HepG2 (cell line): ENCODE data around the gene PSENEN. TPM values are rescaled to one million over a fixed set of nuclear protein-coding genes. Genes with fewer than 3 reads are reported as not detected.
A peak's percentile ranks its signal among the peaks of the same experiment; 100 is the strongest.

ENCODE experiments used
- ARNT2 ChIP-seq: sonication (generic); formaldehyde crosslinking; IDR thresholded peaks from 2 replicates; pipeline ENCODE4 v1.8.0; 2022; ENCODE audit warnings: mild to moderate bottlenecking, low read depth, missing genetic modification reagents, moderate library complexity
- ATF6 ChIP-seq: sonication (generic); formaldehyde crosslinking; conservative IDR thresholded peaks from 2 replicates; pipeline ENCODE4 v1.4.0; 2020; ENCODE audit warnings: missing genetic modification reagents
- DNMT3B ChIP-seq: conservative IDR thresholded peaks from 2 replicates; pipeline ENCODE4 v1.6.1; 2016; ENCODE audit warnings: missing biosample characterization, control low read depth
- HNRNPUL1 ChIP-seq: fragments of 200-400 bp; formaldehyde crosslinking; IDR thresholded peaks from 2 replicates; pipeline ENCODE4 v1.6.1; 2017; ENCODE audit warnings: low read depth, mild to moderate bottlenecking, low read length, moderate library complexity
- IKZF1 ChIP-seq: fragments of 450-650 bp; IDR thresholded peaks from 2 replicates; pipeline ENCODE4 v1.7.1; 2016
- NFRKB ChIP-seq: fragments of 450-650 bp; IDR thresholded peaks from 2 replicates; pipeline ENCODE4 v1.6.1; 2017
- NPAS2 ChIP-seq: sonication (generic); formaldehyde crosslinking; IDR thresholded peaks from 2 replicates; pipeline ENCODE4 v1.8.0; 2022; ENCODE audit warnings: mild to moderate bottlenecking, missing genetic modification reagents, borderline replicate concordance
- PCBP2 ChIP-seq: fragments of 200-400 bp; formaldehyde crosslinking; optimal IDR thresholded peaks from 2 replicates; pipeline ENCODE3; 2018; ENCODE audit warnings: low read length, low read depth; ENCODE audit not compliant: poor library complexity, severe bottlenecking
- ZBTB25 ChIP-seq: IDR thresholded peaks from 2 replicates; pipeline ENCODE4 v1.6.1; 2018; ENCODE audit warnings: missing genetic modification reagents
- ZBTB7A ChIP-seq: sonication (generic); formaldehyde crosslinking; IDR thresholded peaks from 2 replicates; pipeline ENCODE4 v1.8.0; 2022; ENCODE audit warnings: mild to moderate bottlenecking, missing genetic modification reagents
- ZNF17 ChIP-seq: sonication (generic); formaldehyde crosslinking; IDR thresholded peaks from 2 replicates; pipeline ENCODE4 v1.5.0; 2020; ENCODE audit warnings: mild to moderate bottlenecking, missing genetic modification reagents
- ZNF224 ChIP-seq: sonication (generic); formaldehyde crosslinking; IDR thresholded peaks from 2 replicates; pipeline ENCODE4 v1.5.0; 2020; ENCODE audit warnings: mild to moderate bottlenecking, missing genetic modification reagents
- ZNF362 ChIP-seq: sonication (generic); formaldehyde crosslinking; IDR thresholded peaks from 2 replicates; pipeline ENCODE4 v1.4.0; 2020; ENCODE audit warnings: missing genetic modification reagents, mild to moderate bottlenecking, borderline replicate concordance
- ZNF367 ChIP-seq: sonication (generic); formaldehyde crosslinking; IDR thresholded peaks from 2 replicates; pipeline ENCODE4 v1.4.0; 2020; ENCODE audit warnings: missing genetic modification reagents, borderline replicate concordance
- ZNF407 ChIP-seq: sonication (generic); formaldehyde crosslinking; IDR thresholded peaks from one replicate; pipeline ENCODE4 v1.5.1; 2020; ENCODE audit warnings: mild to moderate bottlenecking, missing genetic modification reagents; ENCODE audit errors: not compliant biosample characterization
- ZNF431 ChIP-seq: sonication (generic); formaldehyde crosslinking; IDR thresholded peaks from 2 replicates; pipeline ENCODE4 v1.9.0; 2022; ENCODE audit warnings: missing genetic modification reagents, low read depth, mild to moderate bottlenecking, borderline replicate concordance
- ZNF761 ChIP-seq: sonication (generic); formaldehyde crosslinking; conservative IDR thresholded peaks from 2 replicates; pipeline ENCODE4 v1.4.0; 2020; ENCODE audit warnings: mild to moderate bottlenecking, missing genetic modification reagents
- polyA plus RNA-seq, 8 experiments: library from polyadenylated mRNA; depleted of rRNA in 3 of 8; stranded (reverse) in 7 of 8; unstranded in 1 of 8; fragments of >200 nt; fragmentation: Illumina TruSeq in 4 of 8; extraction: Trizol in 4 of 8; gene quantifications; 2 replicates each; pipeline versions ENCODE4 v1.2.1 to v1.2.3, GENCODE V29; 2011 to 2016; ENCODE audit warnings: low read depth in 4 of 8, missing spikeins in 1 of 8, mixed read lengths in 1 of 8; ENCODE audit not compliant: insufficient read depth in 1 of 8
- total RNA-seq, 5 experiments: library from RNA; depleted of rRNA; stranded (reverse); fragments of >200 nt; fragmentation: Illumina TruSeq; extraction: Trizol; gene quantifications; 2 replicates each; pipeline ENCODE4 v1.2.3, GENCODE V29; 2016; ENCODE audit warnings: low read depth in 1 of 5

PSENEN gene
- total and polyA plus RNA-seq, 2 of the 13 experiments (the other 11 are each of a cell fraction or from before 2014, with no cell fraction given) = 16.9 to 34.2 TPM

GRCh38 chr19:35702223-35703012, 43.0 kb upstream of the PSENEN start (continued):
- TF ChIP-seq PCBP2 = no peak
- TF ChIP-seq ARNT2 (CRISPR knock-in tag) = no peak
- no peak for TF ChIP-seq DNMT3B
- no peak for TF ChIP-seq HNRNPUL1
- no peak for TF ChIP-seq ATF6 (CRISPR knock-in tag)
- no peak for TF ChIP-seq IKZF1
- TF ChIP-seq ZNF431 = 0 out of 2 replicates have a peak, but pooled peaks have one; percentile 66
- TF ChIP-seq ZNF362 (CRISPR knock-in tag) = peak; percentile 67
- TF ChIP-seq ZNF367 = no peak
- no peak for TF ChIP-seq ZNF17 (CRISPR knock-in tag)
- TF ChIP-seq ZNF407 = peak; percentile 39
- TF ChIP-seq ZBTB25 = no peak
- TF ChIP-seq NFRKB = no peak
- TF ChIP-seq ZNF761 (CRISPR knock-in tag) = no peak
- TF ChIP-seq NPAS2 = no peak
- TF ChIP-seq ZNF224 (CRISPR knock-in tag) = 0 out of 2 replicates have a peak, but pooled peaks have one; percentile 54
- no peak for TF ChIP-seq ZBTB7A
